Uterus (tissue), 2 donors: ENCODE results near the gene SH3PXD2A.

Experiments
- POLR2A ChIP-seq, 2 donors: fragments of 450-650 bp; IDR thresholded peaks; one replicate each; pipeline ENCODE4 v1.6.1; 2016; ENCODE audit warnings: antibody characterized with exemption in 2 of 2, mild to moderate bottlenecking in 1 of 2, moderate library complexity in 1 of 2
- TF ChIP-seq, protein P1 (sequence below), 4 experiments: fragments of 200-600 bp in 2 of 4; fragments of 450-650 bp in 2 of 4; sonication (generic) in 2 of 4; IDR thresholded peaks; one replicate each; pipeline ENCODE4 v1.5.1; 2016 to 2019; ENCODE audit warnings: antibody characterized with exemption in 4 of 4, mild to moderate bottlenecking in 2 of 4, moderate library complexity in 1 of 4

GRCh38 chr10:103708627-103709288, 146.6 kb downstream of the SH3PXD2A start:
- TF ChIP-seq, protein P1, sequence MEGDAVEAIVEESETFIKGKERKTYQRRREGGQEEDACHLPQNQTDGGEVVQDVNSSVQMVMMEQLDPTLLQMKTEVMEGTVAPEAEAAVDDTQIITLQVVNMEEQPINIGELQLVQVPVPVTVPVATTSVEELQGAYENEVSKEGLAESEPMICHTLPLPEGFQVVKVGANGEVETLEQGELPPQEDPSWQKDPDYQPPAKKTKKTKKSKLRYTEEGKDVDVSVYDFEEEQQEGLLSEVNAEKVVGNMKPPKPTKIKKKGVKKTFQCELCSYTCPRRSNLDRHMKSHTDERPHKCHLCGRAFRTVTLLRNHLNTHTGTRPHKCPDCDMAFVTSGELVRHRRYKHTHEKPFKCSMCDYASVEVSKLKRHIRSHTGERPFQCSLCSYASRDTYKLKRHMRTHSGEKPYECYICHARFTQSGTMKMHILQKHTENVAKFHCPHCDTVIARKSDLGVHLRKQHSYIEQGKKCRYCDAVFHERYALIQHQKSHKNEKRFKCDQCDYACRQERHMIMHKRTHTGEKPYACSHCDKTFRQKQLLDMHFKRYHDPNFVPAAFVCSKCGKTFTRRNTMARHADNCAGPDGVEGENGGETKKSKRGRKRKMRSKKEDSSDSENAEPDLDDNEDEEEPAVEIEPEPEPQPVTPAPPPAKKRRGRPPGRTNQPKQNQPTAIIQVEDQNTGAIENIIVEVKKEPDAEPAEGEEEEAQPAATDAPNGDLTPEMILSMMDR (IDR thresholded peaks at IDR 0.05), result no peak
- no peak for TF ChIP-seq POLR2A (IDR thresholded peaks at IDR 0.05)
